ENCODE results near the gene GADD45B.

DNA sequence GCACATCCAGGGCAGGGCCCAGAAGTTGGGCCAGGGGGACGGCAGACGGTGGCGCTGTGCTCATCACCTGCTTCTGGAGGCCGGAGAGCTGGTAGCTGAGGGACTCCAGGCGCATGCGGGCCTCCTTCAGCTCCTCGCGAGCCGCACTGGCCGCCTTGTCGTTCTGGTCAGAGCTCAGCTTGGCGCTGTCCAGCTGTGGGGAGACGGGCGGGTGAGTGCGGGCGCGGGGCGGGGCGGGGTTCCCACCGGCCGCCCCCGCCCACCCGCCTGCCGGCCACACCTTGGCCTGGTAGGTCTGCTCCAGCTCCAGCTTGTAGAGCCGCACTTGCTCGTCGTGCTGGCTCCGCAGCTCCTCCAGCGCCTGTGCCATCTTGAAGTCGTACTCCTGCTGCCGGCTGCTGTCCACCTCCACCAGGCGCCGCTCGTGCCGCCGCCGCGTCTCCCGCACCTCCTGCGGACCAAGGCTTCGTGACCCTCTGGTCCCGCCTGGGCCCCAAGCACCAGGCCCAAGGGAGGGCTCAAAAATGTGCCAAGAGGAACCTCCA is 41.1 kb upstream of the GADD45B start:
- TF ChIP-seq, protein P1, sequence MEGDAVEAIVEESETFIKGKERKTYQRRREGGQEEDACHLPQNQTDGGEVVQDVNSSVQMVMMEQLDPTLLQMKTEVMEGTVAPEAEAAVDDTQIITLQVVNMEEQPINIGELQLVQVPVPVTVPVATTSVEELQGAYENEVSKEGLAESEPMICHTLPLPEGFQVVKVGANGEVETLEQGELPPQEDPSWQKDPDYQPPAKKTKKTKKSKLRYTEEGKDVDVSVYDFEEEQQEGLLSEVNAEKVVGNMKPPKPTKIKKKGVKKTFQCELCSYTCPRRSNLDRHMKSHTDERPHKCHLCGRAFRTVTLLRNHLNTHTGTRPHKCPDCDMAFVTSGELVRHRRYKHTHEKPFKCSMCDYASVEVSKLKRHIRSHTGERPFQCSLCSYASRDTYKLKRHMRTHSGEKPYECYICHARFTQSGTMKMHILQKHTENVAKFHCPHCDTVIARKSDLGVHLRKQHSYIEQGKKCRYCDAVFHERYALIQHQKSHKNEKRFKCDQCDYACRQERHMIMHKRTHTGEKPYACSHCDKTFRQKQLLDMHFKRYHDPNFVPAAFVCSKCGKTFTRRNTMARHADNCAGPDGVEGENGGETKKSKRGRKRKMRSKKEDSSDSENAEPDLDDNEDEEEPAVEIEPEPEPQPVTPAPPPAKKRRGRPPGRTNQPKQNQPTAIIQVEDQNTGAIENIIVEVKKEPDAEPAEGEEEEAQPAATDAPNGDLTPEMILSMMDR (IDR thresholded peaks at IDR 0.05; ENCODE audit: low read depth, low read length, poor library complexity, severe bottlenecking), result no peak
- no peak for TF ChIP-seq EZH2phosphoT487 (IDR thresholded peaks at IDR 0.05; ENCODE audit: borderline replicate concordance, low read length)
